ENCODE measurements around the gene NEUROD2.

NEUROD2 gene

GRCh38 chr17:39582658-39583057 lies 25.1 kb downstream of the NEUROD2 start:
- TF ChIP-seq EZH2 (optimal IDR thresholded peaks at IDR 0.05; ENCODE audit: low read depth, low read length) (no peak), EZH2phosphoT487 (IDR thresholded peaks at IDR 0.05; ENCODE audit: low read length) (no peak), CTCF (IDR thresholded peaks at IDR 0.05; ENCODE audit: low read length) (no peak)
- H3K4me1 ChIP-seq (ENCODE audit: low read length) = no peaks in the 10 kb centered on the region
- no peak overlapping the region for H3K4me3 ChIP-seq (ENCODE audit: low read length)
- no peaks in the 10 kb centered on the region for H3F3A ChIP-seq (ENCODE audit: insufficient read depth, low read length)
- no peaks in the 10 kb centered on the region for H3K79me2 ChIP-seq (ENCODE audit: low read length)
- H3K27me3 ChIP-seq (replicated peaks; ENCODE audit: insufficient read depth, low read length) = no peaks in the 10 kb centered on the region
- H3K9me2 ChIP-seq (replicated peaks; ENCODE audit: insufficient read depth, low read length) = no peaks in the 10 kb centered on the region
- H3K27ac ChIP-seq (ENCODE audit: low read length) = no peak overlapping the region
- H3K36me3 ChIP-seq (replicated peaks; ENCODE audit: insufficient read depth, low read length) = no peaks in the 10 kb centered on the region
- no peaks in the 10 kb centered on the region for H3K9me3 ChIP-seq (replicated peaks; ENCODE audit: insufficient read depth, low read length)
- no peak overlapping the region for H2AFZ ChIP-seq (ENCODE audit: low read length)
- no peak overlapping the region for H3K9ac ChIP-seq (ENCODE audit: low read length)
- DNase-seq = no peak
- H4K20me1 ChIP-seq (ENCODE audit: insufficient read depth, low read length) = no peaks in the 10 kb centered on the region
- no peak overlapping the region for H3K4me2 ChIP-seq (ENCODE audit: low read depth, low read length)

- Histone ChIP-seq H4K20me1 (ENCODE audit: insufficient read depth, low read length) (no peaks in the 10 kb centered on the region), H3K27me3 (replicated peaks; ENCODE audit: insufficient read depth, low read length) (no peaks in the 10 kb centered on the region), H3K4me2 (ENCODE audit: low read depth, low read length) (no peak overlapping the region), H3K4me3 (ENCODE audit: low read length) (no peak overlapping the region), H3K4me1 (ENCODE audit: low read length) (no peaks in the 10 kb centered on the region), H3K9me2 (replicated peaks; ENCODE audit: insufficient read depth, low read length) (no peaks in the 10 kb centered on the region), H3K9me3 (replicated peaks; ENCODE audit: insufficient read depth, low read length) (no peaks in the 10 kb centered on the region), H3F3A (ENCODE audit: insufficient read depth, low read length) (no peaks in the 10 kb centered on the region), H3K79me2 (ENCODE audit: low read length) (no peaks in the 10 kb centered on the region), H3K27ac (ENCODE audit: low read length) (no peak overlapping the region), H2AFZ (ENCODE audit: low read length) (no peak overlapping the region), H3K36me3 (replicated peaks; ENCODE audit: insufficient read depth, low read length) (no peaks in the 10 kb centered on the region), H3K9ac (ENCODE audit: low read length) (no peak overlapping the region)
- no peak for DNase-seq
- TF ChIP-seq EZH2 (optimal IDR thresholded peaks at IDR 0.05; ENCODE audit: low read depth, low read length) (no peak), EZH2phosphoT487 (IDR thresholded peaks at IDR 0.05; ENCODE audit: low read length) (no peak), CTCF (IDR thresholded peaks at IDR 0.05; ENCODE audit: low read length) (no peak)
These were observed 26.0 kb downstream of the NEUROD2 start for GRCh38 chr17:39581759-39582085.

GRCh38 chr17:39581071-39581758 lies 26.5 kb downstream of the NEUROD2 start:
- TF ChIP-seq CTCF (IDR thresholded peaks at IDR 0.05; ENCODE audit: low read length) = no peak
- TF ChIP-seq EZH2 (optimal IDR thresholded peaks at IDR 0.05; ENCODE audit: low read depth, low read length) = no peak
- TF ChIP-seq EZH2phosphoT487 (IDR thresholded peaks at IDR 0.05; ENCODE audit: low read length) = no peak
- DNase-seq = no peak
- Histone ChIP-seq H3K27me3 (replicated peaks; ENCODE audit: insufficient read depth, low read length) (no peaks in the 10 kb centered on the region), H3K27ac (ENCODE audit: low read length) (no peak overlapping the region), H3K79me2 (ENCODE audit: low read length) (no peaks in the 10 kb centered on the region), H3K4me1 (ENCODE audit: low read length) (no peaks in the 10 kb centered on the region), H3K9me3 (replicated peaks; ENCODE audit: insufficient read depth, low read length) (no peaks in the 10 kb centered on the region), H3K9ac (ENCODE audit: low read length) (no peak overlapping the region), H2AFZ (ENCODE audit: low read length) (no peak overlapping the region), H3K36me3 (replicated peaks; ENCODE audit: insufficient read depth, low read length) (no peaks in the 10 kb centered on the region), H3K4me2 (ENCODE audit: low read depth, low read length) (no peak overlapping the region), H3F3A (ENCODE audit: insufficient read depth, low read length) (no peaks in the 10 kb centered on the region), H4K20me1 (ENCODE audit: insufficient read depth, low read length) (no peaks in the 10 kb centered on the region), H3K9me2 (replicated peaks; ENCODE audit: insufficient read depth, low read length) (no peaks in the 10 kb centered on the region), H3K4me3 (ENCODE audit: low read length) (no peak overlapping the region)

Data from MM.1S (cell line).